BLaER1 (cell line): ENCODE measurements around the gene APPBP2.

Experiments
- H3K27ac ChIP-seq: shearing (Covaris generic); formaldehyde crosslinking; 2 replicates; pipeline ENCODE4 v1.8.1; 2022
- H3K27me3 ChIP-seq: shearing (Covaris generic); formaldehyde crosslinking; 2 replicates; pipeline ENCODE4 v1.8.1; 2022
- H3K36me3 ChIP-seq: shearing (Covaris generic); formaldehyde crosslinking; 2 replicates; pipeline ENCODE4 v1.8.1; 2022
- H3K4me1 ChIP-seq: shearing (Covaris generic); formaldehyde crosslinking; 2 replicates; pipeline ENCODE4 v1.8.1; 2022
- H3K4me2 ChIP-seq: shearing (Covaris generic); formaldehyde crosslinking; 2 replicates; pipeline ENCODE4 v1.8.1; 2022
- H3K4me3 ChIP-seq: shearing (Covaris generic); formaldehyde crosslinking; 2 replicates; pipeline ENCODE4 v1.8.1; 2022
- H3K9ac ChIP-seq: shearing (Covaris generic); formaldehyde crosslinking; 2 replicates; pipeline ENCODE4 v1.8.1; 2022
- H3K9me3 ChIP-seq: shearing (Covaris generic); formaldehyde crosslinking; 2 replicates; pipeline ENCODE4 v1.8.1; 2022
- H4K20me1 ChIP-seq: shearing (Covaris generic); formaldehyde crosslinking; 2 replicates; pipeline ENCODE4 v1.8.1; 2022
- Cebpa-rat ChIP-seq: shearing (Covaris generic); IDR thresholded peaks from 2 replicates; pipeline ENCODE4 v1.8.1; 2022

The APPBP2 gene, protein sequence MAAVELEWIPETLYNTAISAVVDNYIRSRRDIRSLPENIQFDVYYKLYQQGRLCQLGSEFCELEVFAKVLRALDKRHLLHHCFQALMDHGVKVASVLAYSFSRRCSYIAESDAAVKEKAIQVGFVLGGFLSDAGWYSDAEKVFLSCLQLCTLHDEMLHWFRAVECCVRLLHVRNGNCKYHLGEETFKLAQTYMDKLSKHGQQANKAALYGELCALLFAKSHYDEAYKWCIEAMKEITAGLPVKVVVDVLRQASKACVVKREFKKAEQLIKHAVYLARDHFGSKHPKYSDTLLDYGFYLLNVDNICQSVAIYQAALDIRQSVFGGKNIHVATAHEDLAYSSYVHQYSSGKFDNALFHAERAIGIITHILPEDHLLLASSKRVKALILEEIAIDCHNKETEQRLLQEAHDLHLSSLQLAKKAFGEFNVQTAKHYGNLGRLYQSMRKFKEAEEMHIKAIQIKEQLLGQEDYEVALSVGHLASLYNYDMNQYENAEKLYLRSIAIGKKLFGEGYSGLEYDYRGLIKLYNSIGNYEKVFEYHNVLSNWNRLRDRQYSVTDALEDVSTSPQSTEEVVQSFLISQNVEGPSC

DNA sequence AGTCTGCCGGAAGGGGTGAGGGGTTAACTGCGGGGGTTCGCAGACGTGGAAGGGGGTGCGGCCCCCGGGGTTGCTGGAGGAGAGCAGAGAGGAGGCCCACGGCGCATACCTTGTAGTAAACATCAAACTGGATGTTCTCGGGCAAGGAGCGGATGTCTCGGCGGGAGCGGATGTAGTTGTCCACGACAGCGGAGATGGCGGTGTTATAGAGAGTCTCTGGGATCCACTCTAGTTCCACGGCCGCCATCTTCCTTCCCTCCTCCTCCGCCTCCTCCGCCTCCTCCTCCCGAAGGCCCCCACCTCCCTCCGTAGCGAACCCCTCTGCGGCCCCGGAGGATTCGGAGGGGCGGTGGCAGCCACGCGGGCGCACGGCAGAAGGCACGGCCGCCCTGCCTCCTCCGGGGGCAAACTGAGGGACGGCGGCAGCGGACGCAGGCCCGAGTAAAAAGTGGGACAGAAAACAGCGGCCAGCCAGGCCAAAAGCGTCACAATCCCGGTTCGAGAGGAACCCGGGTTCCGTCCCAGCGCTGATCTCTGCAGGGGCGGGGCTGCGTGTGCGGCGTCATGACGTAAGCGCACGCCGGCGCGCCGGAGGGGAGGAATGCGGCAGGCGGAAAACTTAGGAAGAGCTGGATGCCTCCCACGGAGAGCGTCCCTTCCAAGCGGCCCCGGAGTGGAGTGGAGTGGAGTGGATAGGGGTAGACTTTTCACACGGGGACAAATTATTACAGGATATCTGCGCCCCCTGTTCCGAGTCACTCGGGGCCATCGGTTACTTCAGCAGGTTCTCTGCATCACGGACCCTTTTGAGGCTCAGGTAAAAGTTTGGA, at the start of gene APPBP2:
Gene APPBP2 (minus strand): TSS at position 558 of the 830 bp plus-strand sequence. CDS start 311 bp downstream, at position 247.
- peaks cover 48% of the 10 kb centered on the region for H4K20me1 ChIP-seq

DNA sequence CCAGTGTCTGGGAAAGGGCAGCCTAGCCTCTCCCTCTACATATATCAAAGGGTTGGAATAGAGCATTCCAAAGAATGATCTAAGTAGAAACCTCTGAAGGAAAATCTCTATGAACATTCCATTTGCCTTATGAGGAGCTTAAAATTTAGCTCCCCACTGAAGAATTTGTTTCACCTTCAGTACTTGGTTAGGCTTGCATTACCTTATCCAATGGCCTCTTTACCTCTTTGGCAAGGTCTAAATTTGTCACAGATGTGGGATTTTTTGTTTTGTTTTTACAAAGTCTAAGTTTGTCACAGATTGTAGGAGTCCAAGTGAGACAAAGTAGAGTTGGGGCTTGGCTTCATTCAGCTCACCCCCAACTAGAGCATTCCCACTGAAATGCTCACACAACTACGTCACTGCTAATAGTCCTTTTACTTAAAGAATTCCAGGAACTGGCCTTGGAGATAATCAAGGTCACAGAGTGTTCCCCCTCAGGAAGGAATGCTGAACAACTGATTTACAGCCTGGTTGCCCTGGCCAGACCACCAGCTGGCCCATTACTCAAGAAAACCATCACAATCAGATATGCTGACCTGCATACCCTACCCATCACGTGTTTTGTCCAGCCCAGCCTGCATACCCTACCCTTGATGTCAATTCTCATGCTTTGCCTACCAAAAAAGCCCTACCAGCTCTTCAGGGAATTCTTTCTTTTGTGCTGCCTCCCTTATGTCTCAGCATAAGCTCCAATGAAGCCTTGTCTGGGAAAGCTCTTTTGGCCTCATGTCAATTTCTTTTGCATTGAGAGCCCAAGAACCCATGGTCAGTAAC, 47.4 kb upstream of the APPBP2 start:
- no peak overlapping the region for H3K4me3 ChIP-seq
- H3K4me2 ChIP-seq, result no peak overlapping the region
- no peaks in the 10 kb centered on the region for H3K9me3 ChIP-seq
- no peaks in the 10 kb centered on the region for H3K27me3 ChIP-seq
- no peak overlapping the region for H3K9ac ChIP-seq
- no peaks in the 10 kb centered on the region for H3K4me1 ChIP-seq
- no peak for TF ChIP-seq Cebpa-rat
- no peaks in the 10 kb centered on the region for H4K20me1 ChIP-seq
- no peaks in the 10 kb centered on the region for H3K36me3 ChIP-seq
- no peak overlapping the region for H3K27ac ChIP-seq

More for the DNA sequence above, at the start of gene APPBP2:
- Histone ChIP-seq H3K27me3 (no peaks in the 10 kb centered on the region), H3K9me3 (peaks cover 27% of the 10 kb centered on the region), H3K27ac (peak within 1 kb of the TSS; percentile 91), H3K4me2 (peak within 1 kb of the TSS; percentile 91), H3K4me3 (peak within 1 kb of the TSS; percentile 95), H3K9ac (peak within 1 kb of the TSS; percentile 89), H3K36me3 (peaks cover 33% of the 10 kb centered on the region), H3K4me1 (peaks cover 25% of the 10 kb centered on the region)
- no peak for TF ChIP-seq Cebpa-rat

DNA sequence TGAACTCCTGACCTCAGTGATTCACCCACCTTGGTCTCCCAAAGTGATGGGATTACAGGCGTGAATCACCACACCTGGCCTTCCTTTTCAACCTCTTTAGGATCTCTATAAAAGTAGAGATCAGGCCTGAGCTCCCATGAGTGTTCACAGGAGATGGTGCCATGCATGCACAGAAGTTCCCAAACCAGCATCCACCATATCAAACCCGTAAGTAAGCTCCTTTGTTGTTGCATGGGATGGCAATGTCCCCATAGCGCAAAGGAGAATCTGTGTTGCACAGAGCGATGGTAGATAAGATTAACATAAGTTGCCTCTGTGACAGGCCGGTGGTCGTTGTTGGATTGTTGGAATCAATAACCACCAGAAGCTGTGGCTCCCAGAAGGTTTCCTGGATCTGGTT, 39.2 kb upstream of the APPBP2 start:
- no peak overlapping the region for H3K9ac ChIP-seq
- no peaks in the 10 kb centered on the region for H3K36me3 ChIP-seq
- H3K4me1 ChIP-seq, result no peaks in the 10 kb centered on the region
- no peak overlapping the region for H3K4me3 ChIP-seq
- no peak for TF ChIP-seq Cebpa-rat
- no peak overlapping the region for H3K27ac ChIP-seq
- no peak overlapping the region for H3K4me2 ChIP-seq
- no peaks in the 10 kb centered on the region for H4K20me1 ChIP-seq
- H3K9me3 ChIP-seq, result no peaks in the 10 kb centered on the region
- H3K27me3 ChIP-seq, result no peaks in the 10 kb centered on the region

DNA sequence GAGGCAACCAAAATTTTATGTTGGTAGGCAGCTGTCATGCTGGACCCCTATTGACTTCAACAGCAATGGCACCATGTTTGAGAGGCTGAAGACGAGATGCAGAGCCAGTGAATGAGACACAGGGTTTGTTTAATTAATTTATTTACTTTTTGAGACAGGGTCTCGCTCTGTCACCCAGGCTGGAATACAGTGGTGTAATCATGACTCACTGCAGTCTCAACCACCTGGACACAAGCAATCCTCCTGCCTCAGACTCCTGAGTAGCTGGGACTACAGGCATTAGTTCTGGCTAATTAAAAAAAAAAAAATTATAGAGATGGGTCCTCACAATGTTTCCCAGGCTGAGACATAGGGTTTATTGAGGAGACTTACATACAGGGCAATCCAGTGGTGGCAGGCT, 37.7 kb upstream of the APPBP2 start:
- Histone ChIP-seq H3K36me3 (no peaks in the 10 kb centered on the region), H3K9ac (no peak overlapping the region), H3K27ac (no peak overlapping the region), H3K27me3 (no peaks in the 10 kb centered on the region), H3K4me2 (no peak overlapping the region), H4K20me1 (no peaks in the 10 kb centered on the region), H3K4me3 (no peak overlapping the region), H3K9me3 (peaks cover 6% of the 10 kb centered on the region), H3K4me1 (no peaks in the 10 kb centered on the region)
- TF ChIP-seq Cebpa-rat, result no peak

DNA sequence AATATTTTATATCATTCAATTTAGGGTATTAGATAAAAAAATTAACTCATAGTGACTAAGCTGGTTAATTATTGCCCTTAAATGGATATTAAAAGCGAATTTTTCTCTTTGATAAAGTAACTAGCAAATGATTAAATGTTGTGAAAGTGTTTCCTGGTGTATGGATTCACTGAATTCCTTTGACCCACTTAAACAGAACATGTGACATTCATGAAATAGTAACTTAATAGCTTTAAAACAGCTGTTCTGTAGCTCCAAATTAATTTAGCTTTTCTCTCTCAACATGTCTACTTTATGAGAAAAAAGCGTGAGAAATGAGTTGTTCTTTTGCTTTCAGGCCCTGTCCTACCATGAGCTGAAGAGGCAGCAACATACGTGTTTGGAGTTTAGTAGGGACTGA, 36.4 kb upstream of the APPBP2 start:
- no peak overlapping the region for H3K4me2 ChIP-seq
- H3K4me1 ChIP-seq, result no peaks in the 10 kb centered on the region
- no peaks in the 10 kb centered on the region for H3K27me3 ChIP-seq
- peaks cover 6% of the 10 kb centered on the region for H3K36me3 ChIP-seq
- H3K9me3 ChIP-seq, result peaks cover 20% of the 10 kb centered on the region
- no peak overlapping the region for H3K27ac ChIP-seq
- no peak for TF ChIP-seq Cebpa-rat
- no peaks in the 10 kb centered on the region for H4K20me1 ChIP-seq
- no peak overlapping the region for H3K4me3 ChIP-seq
- H3K9ac ChIP-seq, result no peak overlapping the region

DNA sequence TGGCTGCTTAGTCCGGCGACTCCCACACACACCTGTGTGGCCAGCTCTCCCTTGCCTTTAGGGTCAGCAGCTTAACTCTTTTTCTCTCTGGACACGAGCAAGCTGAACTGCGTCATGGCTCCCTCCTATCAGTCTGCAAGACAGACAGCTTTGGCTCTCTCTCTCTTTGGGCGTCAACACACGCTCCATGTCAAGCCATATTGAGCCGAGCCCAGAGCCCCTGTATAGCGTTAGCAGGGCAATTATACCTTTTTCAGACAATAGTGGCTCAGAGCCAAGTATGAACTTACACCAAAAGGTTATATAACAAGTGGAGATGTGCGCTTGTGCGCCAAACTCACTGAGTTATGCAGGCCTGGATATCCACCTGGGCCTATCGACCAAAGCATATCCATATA, 34.8 kb upstream of the APPBP2 start:
- no peak overlapping the region for H3K4me2 ChIP-seq
- H3K9me3 ChIP-seq, result peaks cover 35% of the 10 kb centered on the region
- no peaks in the 10 kb centered on the region for H3K4me1 ChIP-seq
- no peak for TF ChIP-seq Cebpa-rat
- H3K36me3 ChIP-seq, result peaks cover 6% of the 10 kb centered on the region
- H3K9ac ChIP-seq, result no peak overlapping the region
- H3K27ac ChIP-seq, result no peak overlapping the region
- H4K20me1 ChIP-seq, result no peaks in the 10 kb centered on the region
- H3K27me3 ChIP-seq, result no peaks in the 10 kb centered on the region
- H3K4me3 ChIP-seq, result no peak overlapping the region

DNA sequence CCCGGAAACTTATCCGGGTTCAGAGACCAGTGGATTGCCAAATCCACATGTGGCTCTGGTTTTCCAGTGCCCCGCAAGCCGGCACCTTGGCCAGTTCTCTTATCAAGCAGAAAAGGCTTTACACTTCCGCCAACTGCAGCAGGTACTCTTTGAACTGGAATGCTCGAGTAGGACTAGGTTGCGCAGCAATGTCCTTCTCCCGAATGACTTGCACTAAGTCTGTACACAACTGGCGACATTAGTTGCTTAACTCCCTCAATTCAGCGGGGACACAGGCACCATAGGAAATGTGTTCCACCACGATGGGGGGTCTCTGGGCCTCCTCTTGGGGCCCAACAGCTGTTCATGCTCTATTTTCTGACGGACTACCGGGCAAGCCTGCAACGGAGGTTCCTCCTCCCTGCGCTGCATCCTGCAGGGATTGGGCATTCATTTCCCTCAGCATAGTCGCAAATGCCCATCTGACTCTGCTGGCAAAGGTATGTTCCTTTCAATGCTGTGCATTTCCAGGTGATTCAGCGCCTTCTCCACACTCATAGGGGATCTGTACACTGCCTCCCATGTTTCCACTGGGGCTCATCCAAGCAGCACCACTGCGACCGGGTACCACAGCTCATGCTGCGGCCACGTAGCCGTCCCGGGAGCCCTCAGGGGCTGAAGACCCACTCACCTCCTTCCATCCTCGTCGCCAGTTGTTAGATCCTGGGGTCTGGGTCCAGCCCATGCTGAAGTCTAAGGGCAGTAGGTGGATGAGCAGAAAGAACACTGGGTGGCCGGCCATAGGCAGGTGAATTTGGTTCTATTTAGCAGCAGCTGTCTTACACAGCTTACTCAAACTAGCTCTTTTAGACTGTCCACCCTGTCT, 34.2 kb upstream of the APPBP2 start:
- no peak overlapping the region for H3K4me2 ChIP-seq
- no peak for TF ChIP-seq Cebpa-rat

DNA sequence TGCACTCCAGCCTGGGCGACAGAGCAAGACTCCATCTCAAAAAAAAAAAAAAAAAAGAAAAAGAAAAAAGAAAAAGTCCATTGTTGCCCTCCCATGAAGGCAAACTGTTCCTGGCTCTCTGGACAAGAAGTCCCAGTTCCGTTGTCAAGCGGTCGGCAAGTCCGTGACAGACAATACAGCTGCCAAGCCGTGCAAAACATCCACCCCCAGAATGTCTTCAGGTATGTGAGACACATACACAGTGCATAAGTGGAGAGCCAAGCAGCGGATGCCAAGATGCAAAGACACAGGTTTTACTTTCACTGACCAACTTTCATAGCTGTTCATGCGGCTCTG, 33.6 kb upstream of the APPBP2 start:
- Histone ChIP-seq H3K4me2 (no peak overlapping the region), H3K27ac (no peak overlapping the region), H3K4me3 (no peak overlapping the region)

More for the DNA sequence above, 34.2 kb upstream of the APPBP2 start:
- Histone ChIP-seq H4K20me1 (no peaks in the 10 kb centered on the region), H3K9ac (no peak overlapping the region), H3K36me3 (peaks cover 6% of the 10 kb centered on the region), H3K27ac (no peak overlapping the region), H3K4me3 (no peak overlapping the region), H3K9me3 (peaks cover 38% of the 10 kb centered on the region), H3K27me3 (no peaks in the 10 kb centered on the region), H3K4me1 (no peaks in the 10 kb centered on the region)

More for the DNA sequence above, 33.6 kb upstream of the APPBP2 start:
- Histone ChIP-seq H3K9ac (no peak overlapping the region), H4K20me1 (no peaks in the 10 kb centered on the region), H3K9me3 (peaks cover 38% of the 10 kb centered on the region), H3K27me3 (no peaks in the 10 kb centered on the region), H3K4me1 (no peaks in the 10 kb centered on the region), H3K36me3 (peaks cover 6% of the 10 kb centered on the region)
- TF ChIP-seq Cebpa-rat, result no peak
